AG09309 (cell line): ENCODE data around the gene DUSP16.

Experiments used
- DNase-seq: peaks from one replicate; pipeline ENCODE4 v3.0.0-alpha.2; 2010; ENCODE audit warnings: low read depth
- H3K4me3 ChIP-seq: 2 replicates; pipeline ENCODE4 v1.5.1; 2011; ENCODE audit warnings: mild to moderate bottlenecking, low read depth, low read length, moderate library complexity; ENCODE audit not compliant: control insufficient read depth
- CTCF ChIP-seq: IDR thresholded peaks from 2 replicates; pipeline ENCODE4 v1.5.1; 2011; ENCODE audit warnings: mild to moderate bottlenecking, low read depth, low read length, inconsistent platforms; ENCODE audit not compliant: insufficient read depth, control insufficient read depth; ENCODE audit errors: missing control alignments

DUSP16 gene

DNA sequence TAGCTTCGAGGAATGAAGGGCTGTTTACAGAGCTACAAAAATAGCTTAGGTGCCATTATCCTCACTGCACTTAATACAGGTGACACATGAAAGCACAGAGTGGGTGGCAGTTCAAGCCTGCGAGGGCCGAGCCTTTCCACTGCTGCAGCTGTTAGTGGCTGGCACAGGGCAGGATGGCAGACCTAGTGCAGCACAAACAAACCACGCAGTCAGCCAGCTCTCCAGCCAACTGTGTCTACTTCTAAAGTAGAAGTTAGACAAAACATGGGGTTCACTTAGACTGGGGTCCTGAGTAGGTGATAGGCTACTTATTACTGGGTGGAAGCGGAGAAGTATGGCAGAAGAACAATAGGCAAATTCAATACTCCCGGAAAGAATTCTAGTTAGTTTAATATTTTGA is 95.4 kb downstream of the DUSP16 start:
- no peak overlapping the region for H3K4me3 ChIP-seq
- DNase-seq = no peak
- no peak for TF ChIP-seq CTCF

DNA sequence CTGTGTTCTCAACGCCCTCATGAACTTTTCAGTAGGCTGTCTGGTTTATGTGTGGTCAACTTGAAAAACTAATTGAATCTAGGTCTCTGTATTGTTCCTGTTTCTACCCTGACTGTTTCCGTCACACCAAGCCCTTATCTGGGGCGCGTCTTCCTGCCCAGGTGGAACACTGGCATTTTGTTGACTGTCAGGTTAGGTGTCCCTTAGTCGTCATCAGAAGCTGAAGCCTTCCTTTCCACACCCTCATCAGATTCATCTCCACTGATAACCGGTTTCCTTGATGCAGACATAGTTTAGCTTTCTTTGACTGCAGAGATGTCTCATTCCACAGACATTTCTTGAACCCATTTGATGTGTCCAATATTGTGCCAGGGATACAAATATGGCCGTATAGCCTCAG is 96.5 kb downstream of the DUSP16 start:
- no peak for DNase-seq
- no peak for TF ChIP-seq CTCF
- no peak overlapping the region for H3K4me3 ChIP-seq

DNA sequence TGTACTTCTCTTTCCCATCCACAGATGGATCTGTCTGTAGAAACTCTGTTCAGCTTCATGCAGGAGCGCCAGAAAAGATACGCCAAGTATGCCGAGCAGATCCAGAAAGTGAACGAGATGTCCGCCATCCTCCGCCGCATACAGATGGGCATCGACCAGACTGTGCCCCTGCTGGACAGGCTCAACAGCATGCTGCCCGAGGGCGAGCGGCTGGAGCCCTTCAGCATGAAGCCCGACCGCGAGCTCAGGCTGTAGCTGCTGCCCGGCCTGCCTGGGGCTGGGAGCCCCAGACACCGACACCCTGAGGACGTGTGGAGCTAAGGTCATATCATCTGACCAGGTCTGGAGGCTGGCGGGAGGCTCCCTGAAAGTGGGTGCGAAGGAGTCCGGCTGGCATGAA is 97.1 kb downstream of the DUSP16 start:
- DNase-seq = no peak
- no peak for TF ChIP-seq CTCF

GRCh38 chr12:12461923-12462315 is 100.7 kb downstream of the DUSP16 start:
- no peak for TF ChIP-seq CTCF
- no peak for DNase-seq
- no peak overlapping the region for H3K4me3 ChIP-seq

More for the DNA sequence above, 97.1 kb downstream of the DUSP16 start:
- no peak overlapping the region for H3K4me3 ChIP-seq

GRCh38 chr12:12460935-12461922 is 101.4 kb downstream of the DUSP16 start:
- no peak overlapping the region for H3K4me3 ChIP-seq
- no peak for DNase-seq
- no peak for TF ChIP-seq CTCF

GRCh38 chr12:12456637-12457036 is 106.0 kb downstream of the DUSP16 start:
- TF ChIP-seq CTCF = no peak
- H3K4me3 ChIP-seq = no peak overlapping the region
- peak; percentile 17 for DNase-seq
